ENCODE measurements around the gene CRYGC.

The CRYGC gene

DNA sequence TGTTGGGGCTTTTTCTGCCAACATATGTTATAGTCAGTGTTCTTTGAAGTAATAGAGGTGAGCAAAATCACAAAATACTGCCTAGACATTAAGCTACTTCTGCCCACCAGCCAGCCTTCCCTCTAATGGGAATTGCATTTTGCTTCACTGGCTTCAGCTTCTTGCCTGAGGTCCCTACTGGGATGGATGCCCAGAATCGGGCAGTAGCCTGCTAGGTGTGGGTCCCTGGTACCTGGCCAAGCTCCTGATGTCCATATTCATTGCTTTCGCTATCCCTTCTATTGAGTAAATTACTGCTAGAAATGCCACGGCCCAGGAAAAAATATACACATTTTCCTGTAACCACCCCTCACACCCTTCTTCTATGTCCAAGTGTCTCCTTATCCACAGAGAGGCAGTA lies 32.3 kb downstream of the CRYGC start:
- no peak for DNase-seq (ENCODE audit: low spot score)
- no peak overlapping the region for H3K27ac ChIP-seq
- CTCF ChIA-PET = interaction anchor here (0.7 kb wide), 1 partner anchor 68 kb away, joined by 3 read pairs; no protein-coding TSS in a partner anchor
- POLR2A ChIA-PET (ENCODE audit: low non-redundant PET) = no interaction called here
- TF ChIP-seq, protein P1, sequence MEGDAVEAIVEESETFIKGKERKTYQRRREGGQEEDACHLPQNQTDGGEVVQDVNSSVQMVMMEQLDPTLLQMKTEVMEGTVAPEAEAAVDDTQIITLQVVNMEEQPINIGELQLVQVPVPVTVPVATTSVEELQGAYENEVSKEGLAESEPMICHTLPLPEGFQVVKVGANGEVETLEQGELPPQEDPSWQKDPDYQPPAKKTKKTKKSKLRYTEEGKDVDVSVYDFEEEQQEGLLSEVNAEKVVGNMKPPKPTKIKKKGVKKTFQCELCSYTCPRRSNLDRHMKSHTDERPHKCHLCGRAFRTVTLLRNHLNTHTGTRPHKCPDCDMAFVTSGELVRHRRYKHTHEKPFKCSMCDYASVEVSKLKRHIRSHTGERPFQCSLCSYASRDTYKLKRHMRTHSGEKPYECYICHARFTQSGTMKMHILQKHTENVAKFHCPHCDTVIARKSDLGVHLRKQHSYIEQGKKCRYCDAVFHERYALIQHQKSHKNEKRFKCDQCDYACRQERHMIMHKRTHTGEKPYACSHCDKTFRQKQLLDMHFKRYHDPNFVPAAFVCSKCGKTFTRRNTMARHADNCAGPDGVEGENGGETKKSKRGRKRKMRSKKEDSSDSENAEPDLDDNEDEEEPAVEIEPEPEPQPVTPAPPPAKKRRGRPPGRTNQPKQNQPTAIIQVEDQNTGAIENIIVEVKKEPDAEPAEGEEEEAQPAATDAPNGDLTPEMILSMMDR (conservative IDR thresholded peaks at IDR 0.05; ENCODE audit: low read depth) = no peak

DNA sequence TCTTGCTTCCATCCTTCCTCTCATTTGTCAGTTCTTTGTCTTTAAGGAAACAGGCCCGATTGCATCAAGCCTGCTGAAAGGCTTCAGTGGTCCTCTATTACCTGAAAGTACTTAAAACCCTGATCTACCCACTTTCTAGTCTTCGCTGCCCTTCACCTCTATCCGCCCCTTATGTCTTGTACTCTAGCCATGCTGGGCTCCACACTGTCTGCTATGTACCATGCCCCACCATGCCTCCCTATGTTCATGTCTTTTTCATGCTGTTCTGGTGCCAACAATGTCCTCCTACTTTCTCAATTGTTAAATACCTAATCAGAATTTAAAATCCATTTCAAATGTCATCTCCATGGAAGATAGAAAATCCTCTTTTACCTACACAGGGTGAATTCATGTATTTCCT lies 33.5 kb downstream of the CRYGC start:
- ChIA-PET CTCF (no interaction called here), POLR2A (ENCODE audit: low non-redundant PET) (no interaction called here)

DNA sequence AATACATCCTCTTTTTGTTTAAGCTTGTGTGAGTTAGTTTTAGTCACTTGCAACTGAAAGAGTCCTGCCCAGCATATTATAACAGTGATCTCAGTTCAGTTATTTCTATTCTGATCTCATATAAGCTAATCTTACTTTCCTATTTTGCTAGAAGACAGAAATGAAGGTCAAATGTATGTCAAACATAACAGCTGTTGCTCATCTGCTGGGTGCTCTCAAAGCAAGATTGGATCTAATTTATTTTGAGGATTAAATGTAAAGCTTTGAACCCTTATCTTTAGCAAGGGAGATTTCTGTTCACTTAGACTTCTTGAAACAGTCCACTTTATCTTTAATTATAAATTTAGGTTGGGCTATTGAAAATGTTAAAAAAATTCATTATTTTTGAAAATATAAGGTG lies 36.5 kb downstream of the CRYGC start:
- TF ChIP-seq, protein P1 (conservative IDR thresholded peaks at IDR 0.05; ENCODE audit: low read depth) = no peak
- no peak overlapping the region for H3K27ac ChIP-seq
- DNase-seq (ENCODE audit: low spot score) = no peak
- ChIA-PET POLR2A (ENCODE audit: low non-redundant PET) (no interaction called here), CTCF (interaction anchor here (0.6 kb wide), 1 partner anchor 131 kb away, joined by 6 read pairs; no protein-coding TSS in a partner anchor)

More for the DNA sequence above, 33.5 kb downstream of the CRYGC start:
- TF ChIP-seq, protein P1 (conservative IDR thresholded peaks at IDR 0.05; ENCODE audit: low read depth) = no peak
- no peak for DNase-seq (ENCODE audit: low spot score)
- no peak overlapping the region for H3K27ac ChIP-seq

DNA sequence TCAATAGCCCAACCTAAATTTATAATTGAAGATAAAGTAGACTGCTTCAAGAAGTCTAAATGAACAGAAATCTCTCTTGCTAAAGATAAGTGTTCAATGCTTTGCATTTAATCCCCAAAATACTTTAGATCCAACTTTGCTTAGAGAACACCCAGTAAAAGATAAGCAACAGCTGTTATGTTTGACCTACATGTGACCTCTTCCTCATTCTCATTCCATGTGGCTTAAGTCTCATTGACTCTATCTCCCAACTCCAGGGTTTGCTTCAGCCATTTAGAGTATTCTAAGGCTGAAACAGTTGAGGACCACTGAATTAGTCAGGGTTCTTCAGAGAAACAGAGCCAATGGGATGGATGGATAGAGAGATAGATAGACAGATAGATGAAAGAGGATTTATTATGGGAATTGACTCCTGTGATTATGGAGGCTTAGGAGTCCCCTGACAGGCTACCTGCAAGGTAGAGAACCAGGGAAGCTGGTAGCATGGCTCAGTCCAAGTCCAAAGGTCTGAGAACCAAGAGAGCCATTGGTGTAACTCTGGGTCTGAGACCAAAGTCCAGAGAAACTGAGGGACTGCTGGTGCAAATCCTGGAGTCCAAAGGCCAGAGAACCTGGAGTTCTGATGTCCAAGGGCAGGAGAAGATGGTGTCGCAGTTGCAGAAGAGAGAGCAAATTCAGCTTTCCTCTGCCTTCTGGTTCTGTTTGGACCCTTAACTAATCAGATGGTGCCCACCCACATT lies 37.4 kb downstream of the CRYGC start:
- no peak overlapping the region for H3K27ac ChIP-seq
- ChIA-PET POLR2A (ENCODE audit: low non-redundant PET) (no interaction called here), CTCF (no interaction called here)
- no peak for DNase-seq (ENCODE audit: low spot score)
- TF ChIP-seq, protein P1 (conservative IDR thresholded peaks at IDR 0.05; ENCODE audit: low read depth) = no peak

DNA sequence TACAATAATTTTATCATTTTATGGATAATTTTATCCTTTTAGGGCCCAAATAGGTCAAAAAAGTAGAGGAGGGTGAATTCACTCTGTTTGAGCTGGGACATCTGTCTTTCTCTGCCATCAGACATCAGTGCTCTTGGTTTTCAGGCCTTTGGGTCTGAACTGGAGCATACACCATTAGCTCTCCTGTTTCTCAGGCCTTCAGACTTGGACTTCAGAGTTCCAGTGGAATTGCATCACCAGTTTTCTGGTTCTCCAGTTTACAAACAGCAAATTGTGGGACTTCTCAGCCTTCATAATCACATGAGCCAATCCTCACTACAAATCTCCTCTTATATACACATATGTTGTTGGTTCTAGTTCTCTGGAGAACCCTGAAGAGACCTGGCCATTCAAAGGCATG lies 39.2 kb downstream of the CRYGC start:
- H3K27ac ChIP-seq = no peak overlapping the region
- no peak for DNase-seq (ENCODE audit: low spot score)
- ChIA-PET POLR2A (ENCODE audit: low non-redundant PET) (no interaction called here), CTCF (interaction anchor here (0.8 kb wide), 1 partner anchor 11 kb away, joined by 3 read pairs; no protein-coding TSS in a partner anchor)
- TF ChIP-seq, protein P1 (conservative IDR thresholded peaks at IDR 0.05; ENCODE audit: low read depth) = no peak

DNA sequence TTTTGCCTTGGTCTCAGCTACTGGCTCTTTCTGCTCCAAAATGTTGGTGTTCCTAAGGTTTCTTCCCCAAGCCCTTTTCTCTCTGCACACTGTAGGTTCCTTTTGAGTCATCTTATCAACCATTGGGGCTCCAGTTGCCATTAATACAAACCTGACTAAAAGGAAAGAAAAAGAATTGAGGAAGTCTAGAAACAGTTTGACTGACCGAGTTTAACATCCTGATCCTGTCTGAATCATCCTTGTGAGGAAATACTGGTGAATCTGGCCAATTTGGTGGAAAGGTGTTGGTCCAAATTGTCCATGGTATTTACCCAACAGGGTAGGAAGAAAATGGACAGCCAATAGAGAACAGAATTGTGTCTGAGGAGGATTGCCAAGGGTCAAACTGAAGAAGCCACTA lies 43.6 kb downstream of the CRYGC start:
- CTCF ChIA-PET = interaction anchor here (1.0 kb wide), 1 partner anchor 14 kb away, joined by 3 read pairs; no protein-coding TSS in a partner anchor
- DNase-seq (ENCODE audit: low spot score) = no peak
- POLR2A ChIA-PET (ENCODE audit: low non-redundant PET) = no interaction called here
- H3K27ac ChIP-seq = no peak overlapping the region
- TF ChIP-seq, protein P1 (conservative IDR thresholded peaks at IDR 0.05; ENCODE audit: low read depth) = no peak

All from RWPE1 (cell line).